OCI-LY3 (cell line): ENCODE data around the gene DPYD.

Source experiments
- H2AFZ ChIP-seq: fragments of 200-600, 300-600 bp; shearing (Covaris generic); 2 replicates; pipeline ENCODE4 v1.6.0; 2014; ENCODE audit warnings: antibody characterized with exemption, low read depth, low read length
- H3K27ac ChIP-seq: fragments of 200-600, 300-600 bp; sonication (generic); 2 replicates; pipeline ENCODE4 v1.5.1; 2014; ENCODE audit warnings: mild to moderate bottlenecking, low read length, moderate library complexity, mixed read lengths
- H3K27me3 ChIP-seq: fragments of 200-600, 300-600 bp; sonication (generic); 2 replicates; pipeline ENCODE4 v1.6.1; 2014; ENCODE audit warnings: low read depth, low read length, mixed read lengths
- H3K36me3 ChIP-seq: fragments of 200-600, 300-600 bp; sonication (generic); replicated peaks from 2 replicates; pipeline ENCODE3; 2014; ENCODE audit warnings: low read depth, low read length, mixed read lengths
- H3K4me1 ChIP-seq: fragments of 300-600, 200-600 bp; sonication (generic); 2 replicates; pipeline ENCODE4 v1.6.1; 2014; ENCODE audit warnings: low read length, mixed read lengths
- H3K4me2 ChIP-seq: fragments of 200-600, 300-600 bp; sonication (generic); 2 replicates; pipeline ENCODE4 v1.6.1; 2014; ENCODE audit warnings: low read length, mixed read lengths
- H3K4me3 ChIP-seq: fragments of 300-600, 200-600 bp; sonication (generic); 2 replicates; pipeline ENCODE4 v1.5.1; 2014; ENCODE audit warnings: antibody characterized with exemption, mild to moderate bottlenecking, low read length, moderate library complexity
- H3K79me2 ChIP-seq: fragments of 300-600, 200-600 bp; shearing (Covaris generic); 2 replicates; pipeline ENCODE4 v1.6.1; 2014; ENCODE audit warnings: mild to moderate bottlenecking, low read length, mixed read lengths
- H3K9ac ChIP-seq: fragments of 300-600, 200-600 bp; shearing (Covaris generic); 2 replicates; pipeline ENCODE4 v1.6.0; 2014; ENCODE audit warnings: mild to moderate bottlenecking, low read length, moderate library complexity
- H3K9me3 ChIP-seq: fragments of 200-600, 300-600 bp; shearing (Covaris generic); 2 replicates; pipeline ENCODE4 v1.6.1; 2014; ENCODE audit warnings: low read length, mixed read lengths; ENCODE audit not compliant: insufficient read depth
- H4K20me1 ChIP-seq: fragments of 200-600, 300-600 bp; sonication (generic); 2 replicates; pipeline ENCODE4 v1.6.1; 2016; ENCODE audit warnings: low read length, mixed read lengths; ENCODE audit not compliant: insufficient read depth
- EZH2phosphoT487 ChIP-seq: fragments of 200-600 bp; shearing (Covaris generic); IDR thresholded peaks from 2 replicates; pipeline ENCODE4 v1.6.1; 2018; ENCODE audit warnings: antibody characterized with exemption, mixed run types, low read depth
- TF ChIP-seq, protein P1 (sequence below): fragments of 200-600, 300-600 bp; sonication (generic); IDR thresholded peaks from 2 replicates; pipeline ENCODE4 v1.5.1; 2014; ENCODE audit warnings: antibody characterized with exemption, low read length, low read depth

DPYD gene

DNA sequence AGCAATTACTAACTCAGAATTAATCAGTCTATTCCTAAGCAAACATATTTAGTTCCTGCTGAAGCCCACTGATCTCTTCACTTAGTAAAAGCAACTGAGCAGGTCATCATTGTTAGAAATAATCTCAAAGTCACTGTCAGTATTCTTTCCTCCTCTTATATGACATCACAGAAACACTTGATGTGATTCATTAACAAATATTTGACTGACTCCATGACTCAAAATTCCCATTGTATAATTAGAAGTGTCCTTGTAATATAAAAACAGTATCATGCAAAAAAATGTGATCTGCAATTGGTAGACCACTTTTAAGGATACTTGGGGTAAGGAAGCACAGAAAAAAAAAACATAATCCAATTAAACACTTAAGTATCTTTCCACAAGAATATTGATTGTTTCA, 194.4 kb downstream of the DPYD start:
- H4K20me1 ChIP-seq, result no peaks in the 10 kb centered on the region
- H3K27ac ChIP-seq, result no peak overlapping the region
- H3K4me1 ChIP-seq, result no peaks in the 10 kb centered on the region
- H2AFZ ChIP-seq, result no peak overlapping the region
- H3K36me3 ChIP-seq, result no peaks in the 10 kb centered on the region
- TF ChIP-seq EZH2phosphoT487, result no peak
- TF ChIP-seq, protein P1, sequence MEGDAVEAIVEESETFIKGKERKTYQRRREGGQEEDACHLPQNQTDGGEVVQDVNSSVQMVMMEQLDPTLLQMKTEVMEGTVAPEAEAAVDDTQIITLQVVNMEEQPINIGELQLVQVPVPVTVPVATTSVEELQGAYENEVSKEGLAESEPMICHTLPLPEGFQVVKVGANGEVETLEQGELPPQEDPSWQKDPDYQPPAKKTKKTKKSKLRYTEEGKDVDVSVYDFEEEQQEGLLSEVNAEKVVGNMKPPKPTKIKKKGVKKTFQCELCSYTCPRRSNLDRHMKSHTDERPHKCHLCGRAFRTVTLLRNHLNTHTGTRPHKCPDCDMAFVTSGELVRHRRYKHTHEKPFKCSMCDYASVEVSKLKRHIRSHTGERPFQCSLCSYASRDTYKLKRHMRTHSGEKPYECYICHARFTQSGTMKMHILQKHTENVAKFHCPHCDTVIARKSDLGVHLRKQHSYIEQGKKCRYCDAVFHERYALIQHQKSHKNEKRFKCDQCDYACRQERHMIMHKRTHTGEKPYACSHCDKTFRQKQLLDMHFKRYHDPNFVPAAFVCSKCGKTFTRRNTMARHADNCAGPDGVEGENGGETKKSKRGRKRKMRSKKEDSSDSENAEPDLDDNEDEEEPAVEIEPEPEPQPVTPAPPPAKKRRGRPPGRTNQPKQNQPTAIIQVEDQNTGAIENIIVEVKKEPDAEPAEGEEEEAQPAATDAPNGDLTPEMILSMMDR, result no peak
- H3K4me2 ChIP-seq, result no peak overlapping the region
- no peak overlapping the region for H3K9ac ChIP-seq
- H3K4me3 ChIP-seq, result no peak overlapping the region
- H3K9me3 ChIP-seq, result no peaks in the 10 kb centered on the region
- H3K27me3 ChIP-seq, result no peaks in the 10 kb centered on the region
- no peaks in the 10 kb centered on the region for H3K79me2 ChIP-seq

DNA sequence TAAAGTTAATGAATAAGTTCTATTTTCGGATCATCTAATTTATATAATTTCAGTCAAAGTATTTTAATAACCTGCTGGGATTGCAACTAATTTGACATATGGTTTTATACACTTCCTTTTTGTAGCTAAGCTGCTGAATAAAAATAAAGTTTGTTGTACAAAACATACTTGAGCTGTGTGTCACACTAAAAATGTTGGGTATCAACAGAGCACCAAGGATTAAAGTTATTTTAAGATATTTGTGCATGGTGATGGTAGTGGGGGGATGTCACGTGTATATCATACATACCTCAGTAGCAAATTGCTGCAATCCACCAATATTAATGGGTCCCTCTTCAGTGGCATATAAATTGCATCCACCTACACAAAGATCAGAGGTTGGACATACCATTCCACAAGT, 199.6 kb downstream of the DPYD start:
- no peaks in the 10 kb centered on the region for H3K4me1 ChIP-seq
- no peak overlapping the region for H3K4me2 ChIP-seq
- no peaks in the 10 kb centered on the region for H3K27me3 ChIP-seq
- no peak overlapping the region for H3K9ac ChIP-seq
- H3K36me3 ChIP-seq, result no peaks in the 10 kb centered on the region
- H3K9me3 ChIP-seq, result no peaks in the 10 kb centered on the region
- TF ChIP-seq EZH2phosphoT487, result no peak
- TF ChIP-seq, protein P1, result no peak
- no peak overlapping the region for H3K27ac ChIP-seq
- H2AFZ ChIP-seq, result no peak overlapping the region
- no peak overlapping the region for H3K4me3 ChIP-seq
- no peaks in the 10 kb centered on the region for H3K79me2 ChIP-seq
- H4K20me1 ChIP-seq, result no peaks in the 10 kb centered on the region

DNA sequence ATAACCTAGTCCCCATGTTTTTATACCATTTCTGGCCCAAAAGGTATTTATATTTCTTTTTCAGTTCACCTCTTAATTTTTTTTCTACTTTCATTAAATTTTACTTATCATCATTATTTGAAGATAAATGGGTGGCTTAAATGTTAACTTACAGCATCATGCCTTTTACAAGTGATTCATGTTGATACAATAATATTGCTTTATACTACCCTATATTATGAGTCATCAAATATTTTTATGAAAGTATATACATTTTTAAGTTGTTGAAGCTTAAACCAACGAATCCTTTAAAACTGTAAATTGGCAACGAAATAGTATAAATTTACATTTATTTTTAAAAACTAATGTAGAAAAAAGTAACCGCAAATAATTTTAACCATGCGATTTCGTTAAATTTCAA, 207.9 kb downstream of the DPYD start:
- Histone ChIP-seq H3K9ac (no peak overlapping the region), H3K36me3 (no peaks in the 10 kb centered on the region), H4K20me1 (no peaks in the 10 kb centered on the region), H3K4me1 (no peaks in the 10 kb centered on the region), H3K9me3 (no peaks in the 10 kb centered on the region), H3K4me2 (no peak overlapping the region), H3K79me2 (no peaks in the 10 kb centered on the region), H3K27ac (no peak overlapping the region), H2AFZ (no peak overlapping the region), H3K4me3 (no peak overlapping the region), H3K27me3 (no peaks in the 10 kb centered on the region)
- TF ChIP-seq, protein P1, result no peak
- TF ChIP-seq EZH2phosphoT487, result no peak

DNA sequence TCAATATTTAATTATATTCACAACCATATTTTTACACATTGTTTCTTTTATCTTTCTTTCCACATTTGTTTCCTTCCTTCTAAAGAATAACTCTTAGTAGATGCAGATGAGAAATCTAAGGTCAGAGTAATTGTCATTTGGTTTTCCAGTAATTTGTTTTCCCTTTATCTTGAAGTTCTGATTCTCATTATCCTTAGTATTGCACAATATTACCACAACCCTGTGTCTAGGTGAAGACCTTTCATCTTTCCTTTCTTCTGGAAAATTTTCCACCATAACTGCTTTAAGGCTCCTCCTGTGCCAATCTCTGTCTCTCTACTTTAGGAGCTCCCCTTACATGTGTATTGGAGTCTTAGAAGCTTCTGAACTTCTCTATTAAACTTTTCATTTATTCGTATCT, 209.0 kb downstream of the DPYD start:
- no peaks in the 10 kb centered on the region for H3K36me3 ChIP-seq
- no peak overlapping the region for H2AFZ ChIP-seq
- no peak overlapping the region for H3K27ac ChIP-seq
- no peaks in the 10 kb centered on the region for H3K4me1 ChIP-seq
- H3K9me3 ChIP-seq, result no peaks in the 10 kb centered on the region
- H4K20me1 ChIP-seq, result no peaks in the 10 kb centered on the region
- H3K9ac ChIP-seq, result no peak overlapping the region
- H3K79me2 ChIP-seq, result no peaks in the 10 kb centered on the region
- no peak overlapping the region for H3K4me3 ChIP-seq
- H3K4me2 ChIP-seq, result no peak overlapping the region
- TF ChIP-seq, protein P1, result no peak
- no peak for TF ChIP-seq EZH2phosphoT487
- no peaks in the 10 kb centered on the region for H3K27me3 ChIP-seq
